AG09319 (cell line): ENCODE results near the gene MYOC.

Experiments
- DNase-seq: peaks from one replicate; pipeline ENCODE4 v3.0.0-alpha.2; 2010; ENCODE audit warnings: low read depth; ENCODE audit errors: extremely low read depth
- CTCF ChIP-seq: IDR thresholded peaks from 2 replicates; pipeline ENCODE4 v1.5.1; 2011; ENCODE audit warnings: low read depth, mild to moderate bottlenecking, inconsistent platforms, low read length, moderate library complexity

The MYOC gene

GRCh38 chr1:171585715-171586114 lies 66.8 kb downstream of the MYOC start:
- DNase-seq = no peak
- TF ChIP-seq CTCF = no peak
